Measurements from ENCODE around the gene CCDC146. TPM values are rescaled to one million over a fixed set of nuclear protein-coding genes. Genes with fewer than 3 reads are reported as not detected.

CCDC146 gene
- total and polyA plus RNA-seq, 2 of the 13 experiments (the other 11 are each of a cell fraction or from before 2014, with no cell fraction given): 2.4 to 4.1 TPM

- TF ChIP-seq ZNF407 (CRISPR knock-in tag; IDR thresholded peaks at IDR 0.05; ENCODE audit: not compliant biosample characterization): no peak
- TF ChIP-seq, protein P1, sequence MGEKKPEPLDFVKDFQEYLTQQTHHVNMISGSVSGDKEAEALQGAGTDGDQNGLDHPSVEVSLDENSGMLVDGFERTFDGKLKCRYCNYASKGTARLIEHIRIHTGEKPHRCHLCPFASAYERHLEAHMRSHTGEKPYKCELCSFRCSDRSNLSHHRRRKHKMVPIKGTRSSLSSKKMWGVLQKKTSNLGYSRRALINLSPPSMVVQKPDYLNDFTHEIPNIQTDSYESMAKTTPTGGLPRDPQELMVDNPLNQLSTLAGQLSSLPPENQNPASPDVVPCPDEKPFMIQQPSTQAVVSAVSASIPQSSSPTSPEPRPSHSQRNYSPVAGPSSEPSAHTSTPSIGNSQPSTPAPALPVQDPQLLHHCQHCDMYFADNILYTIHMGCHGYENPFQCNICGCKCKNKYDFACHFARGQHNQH (CRISPR knock-in tag; IDR thresholded peaks at IDR 0.05): 0 out of 2 replicates have a peak, but pooled peaks have one; percentile 31
- TF ChIP-seq ZNF34 (CRISPR knock-in tag; IDR thresholded peaks at IDR 0.05; ENCODE audit: borderline replicate concordance): no peak
- TF ChIP-seq ZNF549 (CRISPR knock-in tag; IDR thresholded peaks at IDR 0.05): no peak
- 0 out of 2 replicates have a peak, but pooled peaks have one; percentile 17 for TF ChIP-seq GATAD2A (CRISPR knock-in tag; IDR thresholded peaks at IDR 0.05)
- no peak for TF ChIP-seq FOXA3 (CRISPR knock-in tag; IDR thresholded peaks at IDR 0.05)
- no peak for TF ChIP-seq BCLAF1 (IDR thresholded peaks at IDR 0.05)
- TF ChIP-seq PITX1 (CRISPR knock-in tag; IDR thresholded peaks at IDR 0.05): 0 out of 2 replicates have a peak, but pooled peaks have one; percentile 23
- TF ChIP-seq, protein P2, sequence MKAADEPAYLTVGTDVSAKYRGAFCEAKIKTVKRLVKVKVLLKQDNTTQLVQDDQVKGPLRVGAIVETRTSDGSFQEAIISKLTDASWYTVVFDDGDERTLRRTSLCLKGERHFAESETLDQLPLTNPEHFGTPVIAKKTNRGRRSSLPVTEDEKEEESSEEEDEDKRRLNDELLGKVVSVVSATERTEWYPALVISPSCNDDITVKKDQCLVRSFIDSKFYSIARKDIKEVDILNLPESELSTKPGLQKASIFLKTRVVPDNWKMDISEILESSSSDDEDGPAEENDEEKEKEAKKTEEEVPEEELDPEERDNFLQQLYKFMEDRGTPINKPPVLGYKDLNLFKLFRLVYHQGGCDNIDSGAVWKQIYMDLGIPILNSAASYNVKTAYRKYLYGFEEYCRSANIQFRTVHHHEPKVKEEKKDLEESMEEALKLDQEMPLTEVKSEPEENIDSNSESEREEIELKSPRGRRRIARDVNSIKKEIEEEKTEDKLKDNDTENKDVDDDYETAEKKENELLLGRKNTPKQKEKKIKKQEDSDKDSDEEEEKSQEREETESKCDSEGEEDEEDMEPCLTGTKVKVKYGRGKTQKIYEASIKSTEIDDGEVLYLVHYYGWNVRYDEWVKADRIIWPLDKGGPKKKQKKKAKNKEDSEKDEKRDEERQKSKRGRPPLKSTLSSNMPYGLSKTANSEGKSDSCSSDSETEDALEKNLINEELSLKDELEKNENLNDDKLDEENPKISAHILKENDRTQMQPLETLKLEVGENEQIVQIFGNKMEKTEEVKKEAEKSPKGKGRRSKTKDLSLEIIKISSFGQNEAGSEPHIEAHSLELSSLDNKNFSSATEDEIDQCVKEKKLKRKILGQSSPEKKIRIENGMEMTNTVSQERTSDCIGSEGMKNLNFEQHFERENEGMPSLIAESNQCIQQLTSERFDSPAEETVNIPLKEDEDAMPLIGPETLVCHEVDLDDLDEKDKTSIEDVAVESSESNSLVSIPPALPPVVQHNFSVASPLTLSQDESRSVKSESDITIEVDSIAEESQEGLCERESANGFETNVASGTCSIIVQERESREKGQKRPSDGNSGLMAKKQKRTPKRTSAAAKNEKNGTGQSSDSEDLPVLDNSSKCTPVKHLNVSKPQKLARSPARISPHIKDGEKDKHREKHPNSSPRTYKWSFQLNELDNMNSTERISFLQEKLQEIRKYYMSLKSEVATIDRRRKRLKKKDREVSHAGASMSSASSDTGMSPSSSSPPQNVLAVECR (CRISPR knock-in tag; IDR thresholded peaks at IDR 0.05; ENCODE audit: borderline replicate concordance): no peak
- TF ChIP-seq, protein P3, sequence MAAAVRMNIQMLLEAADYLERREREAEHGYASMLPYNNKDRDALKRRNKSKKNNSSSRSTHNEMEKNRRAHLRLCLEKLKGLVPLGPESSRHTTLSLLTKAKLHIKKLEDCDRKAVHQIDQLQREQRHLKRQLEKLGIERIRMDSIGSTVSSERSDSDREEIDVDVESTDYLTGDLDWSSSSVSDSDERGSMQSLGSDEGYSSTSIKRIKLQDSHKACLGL (CRISPR knock-in tag; IDR thresholded peaks at IDR 0.05): no peak
- no peak for TF ChIP-seq HOXA9 (CRISPR knock-in tag; IDR thresholded peaks at IDR 0.05; ENCODE audit: borderline replicate concordance)
Measured at GRCh38 chr7:77331938-77332695, 209.7 kb downstream of the CCDC146 start (continued).
